Measurements from ENCODE around the gene UBE2J2.
A peak's percentile ranks its signal among the peaks of the same experiment; 100 is the strongest.

Gene UBE2J2

DNA sequence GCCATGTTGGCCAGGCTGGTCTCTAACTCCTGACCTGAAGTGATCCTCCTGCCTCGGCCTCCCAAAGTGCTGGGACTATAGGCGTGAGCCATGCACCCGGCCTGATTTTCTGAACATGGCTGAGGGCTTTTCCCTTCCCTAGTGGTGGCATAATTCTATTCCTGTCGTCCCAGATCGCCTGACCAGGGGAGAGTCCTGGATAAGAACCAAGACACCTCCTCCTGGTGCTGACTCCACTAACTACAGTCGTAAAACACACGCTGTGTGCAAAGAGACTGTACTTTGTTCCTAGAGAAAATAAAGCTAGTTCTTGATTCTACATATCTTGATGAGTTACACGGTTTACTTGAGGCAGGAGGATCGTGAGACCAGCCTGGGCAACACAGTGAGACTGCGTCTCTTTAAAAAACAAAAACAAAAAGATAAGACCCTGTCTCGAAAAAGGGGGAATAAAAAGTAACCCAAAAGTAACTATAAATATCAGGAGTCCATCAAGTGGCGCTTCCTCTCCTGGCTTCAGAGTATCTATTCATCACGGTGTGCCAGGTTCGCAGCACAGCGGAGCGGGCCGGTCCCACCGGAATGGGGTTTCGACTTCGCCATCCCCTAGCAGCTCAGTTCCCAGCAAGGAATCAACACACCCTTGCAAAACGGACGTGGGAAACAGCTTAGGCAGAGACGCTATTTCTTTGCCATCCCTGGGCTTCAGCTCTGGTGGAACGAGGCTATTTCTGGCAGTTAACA is 42.8 kb downstream of the UBE2J2 start:
- H3K27ac ChIP-seq = peak overlapping the region; percentile 97
- TF ChIP-seq CTCF (conservative IDR thresholded peaks at IDR 0.05) = peak; percentile 51

DNA sequence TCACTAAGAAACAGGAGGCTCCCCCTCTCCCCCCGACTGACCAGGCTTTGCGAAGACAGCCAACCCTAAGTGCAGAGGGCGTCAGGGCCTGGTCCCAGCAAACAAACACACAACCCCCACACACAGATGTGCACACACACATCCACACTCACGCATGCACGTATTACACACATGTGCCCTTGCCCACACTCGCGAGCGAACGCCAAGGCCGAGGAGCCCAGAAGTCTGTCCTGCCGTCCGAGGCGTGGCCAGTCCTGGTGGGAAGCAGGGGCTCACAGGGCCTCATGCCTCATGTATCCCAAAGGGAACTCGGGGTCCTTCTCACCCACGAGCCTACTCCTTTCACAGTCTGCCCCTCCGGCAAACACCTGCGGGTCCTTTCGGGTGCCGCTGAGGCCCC is 43.9 kb downstream of the UBE2J2 start:
- no peak for TF ChIP-seq CTCF (conservative IDR thresholded peaks at IDR 0.05)
- peak overlapping the region; percentile 97 for H3K27ac ChIP-seq

GRCh38 chr1:1228596-1229321 is 44.9 kb downstream of the UBE2J2 start:
- no peak for TF ChIP-seq CTCF (conservative IDR thresholded peaks at IDR 0.05)
- no peak overlapping the region for H3K27ac ChIP-seq

GRCh38 chr1:1228187-1228586 is 45.5 kb downstream of the UBE2J2 start:
- no peak for TF ChIP-seq CTCF (conservative IDR thresholded peaks at IDR 0.05)
- H3K27ac ChIP-seq = no peak overlapping the region

GRCh38 chr1:1227386-1227785 is 46.3 kb downstream of the UBE2J2 start:
- no peak for TF ChIP-seq CTCF (conservative IDR thresholded peaks at IDR 0.05)
- H3K27ac ChIP-seq = no peak overlapping the region

- H3K27ac ChIP-seq = no peak overlapping the region
- no peak for TF ChIP-seq CTCF (conservative IDR thresholded peaks at IDR 0.05)
Observed at GRCh38 chr1:1226566-1227362, 46.9 kb downstream of the UBE2J2 start.

DNA sequence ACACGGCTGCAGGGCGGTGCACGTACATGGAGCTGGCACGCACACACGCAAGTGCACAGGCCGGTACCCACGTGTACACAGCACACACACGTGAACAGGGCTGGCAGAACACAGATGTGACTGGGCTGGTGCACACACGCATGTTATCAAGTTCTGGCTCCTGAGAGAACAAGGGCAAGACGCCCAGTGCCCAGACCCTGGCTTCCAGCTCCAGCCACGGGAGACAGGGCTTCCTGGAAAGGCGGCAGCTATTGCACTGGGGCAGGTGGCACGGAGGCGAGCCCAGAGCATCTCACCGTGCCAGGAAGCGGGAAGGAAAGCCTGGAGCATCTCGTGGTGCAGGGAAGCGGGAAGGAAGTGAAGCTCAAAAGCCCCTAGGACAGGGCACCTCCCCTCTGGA is 47.7 kb downstream of the UBE2J2 start:
- no peak overlapping the region for H3K27ac ChIP-seq
- no peak for TF ChIP-seq CTCF (conservative IDR thresholded peaks at IDR 0.05)
